Posterior cingulate gyrus (tissue), 11 donors: ENCODE measurements around the gene NLRP7.
"Not testable (repeated sequence)": the region's sequence is repeated elsewhere in the genome, so short reads cannot be mapped to it uniquely, and the experiment has no call there.

Source experiments
- DNase-seq, 10 donors: peaks; one replicate each; pipeline versions ENCODE4 v3.0.0 to v3.0.0-alpha.2; 2020 to 2021; ENCODE audit warnings: mixed read lengths in 3 of 10
- intact Hi-C: fragments of 100-400 bp; cut with DNase I; formaldehyde crosslinking; loops from one replicate; pipeline ENCODE4 v1.15.1; 2023

Gene NLRP7

GRCh38 chr19:54921082-54921481 lies 26.2 kb downstream of the NLRP7 start:
- intact Hi-C loops = no loop called here
- DNase-seq = peak in 1 of 10 donors; percentile 0

- intact Hi-C loops = not testable (repeated sequence)
- peak in 2 of 10 donors; percentile 59 to 66 for DNase-seq
Measured at GRCh38 chr19:54919646-54920563, 27.4 kb downstream of the NLRP7 start.

GRCh38 chr19:54918499-54918898 lies 28.8 kb downstream of the NLRP7 start:
- intact Hi-C loops = no loop called here
- peak in 1 of 10 donors; percentile 27 for DNase-seq

GRCh38 chr19:54916822-54917221 lies 30.5 kb downstream of the NLRP7 start:
- peak in 2 of 10 donors; percentile 8 to 22 for DNase-seq
- intact Hi-C loops = no loop called here

GRCh38 chr19:54907899-54908298 lies 39.4 kb downstream of the NLRP7 start:
- intact Hi-C loops, DNase-seq: not testable (repeated sequence)

GRCh38 chr19:54906819-54907218 lies 40.5 kb downstream of the NLRP7 start:
- intact Hi-C loops = no loop called here
- peak in 1 of 10 donors; percentile 1 for DNase-seq

GRCh38 chr19:54905803-54906511 lies 41.4 kb downstream of the NLRP7 start, which contains the start of gene NCR1:
Gene NCR1 (plus strand): TSS chr19:54906148. CDS start chr19:54906188, 40 bp downstream.
- peak in 1 of 10 donors; percentile 23 for DNase-seq
- intact Hi-C loops = no loop called here

- DNase-seq = no peak
- intact Hi-C loops = no loop called here
Measured at GRCh38 chr19:54905421-54905802, 41.9 kb downstream of the NLRP7 start.

- DNase-seq, intact Hi-C loops: not testable (repeated sequence)
Measured at GRCh38 chr19:54904261-54904660, 43.1 kb downstream of the NLRP7 start.

- no peak for DNase-seq
- intact Hi-C loops = no loop called here
Measured at GRCh38 chr19:54903303-54903702, 44.0 kb downstream of the NLRP7 start.

- no peak for DNase-seq
- intact Hi-C loops = no loop called here
Measured at GRCh38 chr19:54902061-54902460, 45.3 kb downstream of the NLRP7 start.

GRCh38 chr19:54901153-54901552 lies 46.2 kb downstream of the NLRP7 start:
- peak in 2 of 10 donors; percentile 9 to 18 for DNase-seq

GRCh38 chr19:54899646-54900045 lies 47.7 kb downstream of the NLRP7 start:
- intact Hi-C loops = not testable (repeated sequence)

More at GRCh38 chr19:54901153-54901552, 46.2 kb downstream of the NLRP7 start:
- intact Hi-C loops = not testable (repeated sequence)

GRCh38 chr19:54898685-54899084 lies 48.6 kb downstream of the NLRP7 start:
- peak in 2 of 10 donors; percentile 2 to 38 for DNase-seq
- intact Hi-C loops = not testable (repeated sequence)

More at GRCh38 chr19:54899646-54900045, 47.7 kb downstream of the NLRP7 start:
- peak in 2 of 10 donors; percentile 8 to 57 for DNase-seq

GRCh38 chr19:54896036-54896435 lies 51.3 kb downstream of the NLRP7 start:
- no peak for DNase-seq
- intact Hi-C loops = no loop called here

- intact Hi-C loops = not testable (repeated sequence)
- DNase-seq = peak in 1 of 10 donors; percentile 50
Measured at GRCh38 chr19:54894106-54894505, 53.2 kb downstream of the NLRP7 start.

- intact Hi-C loops = no loop called here
Measured at GRCh38 chr19:54893406-54893805, 53.9 kb downstream of the NLRP7 start.

GRCh38 chr19:54889566-54889965 lies 57.8 kb downstream of the NLRP7 start:
- peak in 1 of 10 donors; percentile 24 for DNase-seq
- intact Hi-C loops = no loop called here

More at GRCh38 chr19:54893406-54893805, 53.9 kb downstream of the NLRP7 start:
- no peak for DNase-seq

- peak in 1 of 10 donors; percentile 14 for DNase-seq
- intact Hi-C loops = no loop called here
Measured at GRCh38 chr19:54888239-54888638, 59.1 kb downstream of the NLRP7 start.

GRCh38 chr19:54883228-54883627 lies 64.1 kb downstream of the NLRP7 start:
- intact Hi-C loops = no loop called here
- no peak for DNase-seq

GRCh38 chr19:54882758-54883157 lies 64.6 kb downstream of the NLRP7 start:
- DNase-seq = no peak
- intact Hi-C loops = no loop called here
